Stomach (tissue), 9 donors: ENCODE results near the gene DOK6. TPM values are rescaled to one million over a fixed set of nuclear protein-coding genes. Genes with fewer than 3 reads are reported as not detected.

Source experiments
- DNase-seq, 2 donors: peaks; one replicate each; pipeline versions ENCODE4 v3.0.0 to v3.0.0-alpha.2; 2013 to 2019
- H3K27ac ChIP-seq, 5 donors: fragments of 200-600 bp in 4 of 5; sonication (generic) in 4 of 5; one replicate each; pipeline ENCODE4 v1.5.1; 2013 to 2019; ENCODE audit warnings: mild to moderate bottlenecking in 1 of 5, moderate library complexity in 1 of 5
- H3K27me3 ChIP-seq, 3 donors: fragments of 200-600 bp; sonication (generic); one replicate each; pipeline ENCODE4 v1.5.1; 2017 to 2019; ENCODE audit warnings: mixed run types in 1 of 3
- H3K36me3 ChIP-seq, 4 donors: fragments of 200-600 bp; sonication (generic); 1 replicate in 3 of 4; 2 replicates in 1 of 4; pipeline ENCODE4 v1.5.1; 2016 to 2019
- H3K4me1 ChIP-seq, 4 donors: fragments of 200-600 bp; sonication (generic); one replicate each; pipeline ENCODE4 v1.5.1; 2016 to 2019
- H3K4me3 ChIP-seq, 4 donors: fragments of 200-600 bp; sonication (generic) in 3 of 4; one replicate each; pipeline ENCODE4 v1.5.1; 2016 to 2019; ENCODE audit warnings: mild to moderate bottlenecking in 1 of 4
- H3K9me3 ChIP-seq, 4 donors: fragments of 200-600 bp; sonication (generic); one replicate each; pipeline ENCODE4 v1.5.1; 2016 to 2019
- EP300 ChIP-seq: sonication (generic); formaldehyde crosslinking; IDR thresholded peaks from one replicate; pipeline ENCODE4 v1.6.1; 2017; ENCODE audit warnings: antibody characterized with exemption
- POLR2A ChIP-seq, 4 donors: fragments of 450-650 bp; IDR thresholded peaks; one replicate each; pipeline ENCODE4 v1.6.1; 2016; ENCODE audit warnings: antibody characterized with exemption in 4 of 4, control low read depth in 2 of 4, mild to moderate bottlenecking in 1 of 4, moderate library complexity in 1 of 4
- POLR2AphosphoS5 ChIP-seq, 3 donors: sonication (generic); formaldehyde crosslinking; IDR thresholded peaks; one replicate each; pipeline ENCODE4 v1.6.1; 2016; ENCODE audit warnings: antibody characterized with exemption in 3 of 3
- WGBS, 5 donors: extraction: QIAGEN DNeasy Blood & Tissue Kit in 3 of 5; methylation state at CpG; one replicate each; pipeline versions ENCODE4 v1.1.5 to v1.1.7; 2013 to 2018; 5-methylcytosine and 5-hydroxymethylcytosine counted together
- intact Hi-C: fragments of 100-400 bp; cut with DNase I; formaldehyde crosslinking; loops from one replicate; pipeline ENCODE4 v1.15.1; 2023; ENCODE audit warnings: low total_unique reads
- polyA plus RNA-seq, 3 donors: library from polyadenylated mRNA; stranded (reverse); fragments of 200-250 nt; gene quantifications; one replicate each; pipeline ENCODE4 v1.2.3, GENCODE V29; 2013
- total RNA-seq, 5 donors: library from RNA; depleted of rRNA; stranded (reverse); fragments of >200 nt; gene quantifications; one replicate each; pipeline versions ENCODE4 v1.1.0 to v1.2.3, GENCODE V29; 2014 to 2016
- TF ChIP-seq, protein P1 (sequence below), 7 experiments: fragments of 450-650 bp in 4 of 7; fragments of 200-600 bp in 3 of 7; sonication (generic) in 3 of 7; IDR thresholded peaks; one replicate each; pipeline ENCODE4 v1.5.1; 2016 to 2019; ENCODE audit warnings: antibody characterized with exemption in 7 of 7, control low read depth in 2 of 7, mild to moderate bottlenecking in 1 of 7
- donor health status: healthy with polysubstance abuse.
- donor health status: Bipolar disorder and iron deficiency.
- donor health status: healthy.

Gene DOK6
- total and polyA plus RNA-seq, 8 donors: 0.18 to 10.1 (median 1.7) TPM; not detected in 1

DNA sequence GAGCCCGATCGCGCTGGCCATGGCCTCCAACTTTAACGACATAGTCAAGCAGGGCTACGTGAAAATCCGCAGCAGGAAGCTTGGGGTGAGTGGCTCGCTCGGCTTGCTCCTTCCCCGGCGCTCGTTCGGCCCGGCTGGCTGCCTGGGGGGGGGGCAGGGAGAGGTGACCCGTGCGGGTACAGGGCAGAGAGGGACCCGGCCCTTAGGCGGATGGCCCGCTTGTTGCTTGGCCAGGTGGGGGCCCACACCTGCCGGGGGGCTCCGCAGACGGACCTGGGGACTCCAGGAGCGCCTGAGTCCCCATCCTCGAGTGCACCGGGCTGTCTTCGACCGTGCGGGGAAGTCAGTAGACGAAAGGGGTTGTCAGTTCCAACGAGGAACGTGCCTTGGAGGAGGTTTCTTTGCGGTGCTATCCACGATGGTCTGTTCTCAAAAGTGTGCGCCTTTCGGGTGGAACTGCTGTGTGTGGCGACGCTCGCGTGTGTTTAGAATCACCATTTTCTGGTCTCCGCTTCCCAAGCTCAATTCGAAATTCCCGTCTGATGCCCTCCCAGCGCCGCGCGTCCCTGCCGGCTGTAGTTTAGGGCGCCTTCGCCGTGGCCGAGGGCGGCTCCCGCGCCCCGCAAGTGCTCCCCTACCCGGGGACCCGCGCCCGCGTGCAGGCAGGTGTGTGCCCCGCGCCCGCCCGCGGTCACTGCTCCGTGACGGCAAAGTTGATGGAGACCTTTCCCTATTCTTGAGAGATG lies 711 bp downstream of the DOK6 start:
- no peaks in the 10 kb centered on the region for H3K36me3 ChIP-seq
- H3K4me3 ChIP-seq: peak overlapping the region; percentile 56 to 59 (median 58)
- DNase-seq: peak in 1 of 2 donors; percentile 65
- H3K27ac ChIP-seq: peak overlapping the region in 4 of 5 donors; percentile 27 to 80 (median 60)
- peaks cover 0 to 44% (median 26%) of the 10 kb centered on the region in 3 donors for H3K27me3 ChIP-seq
- intact Hi-C loops: no loop called here
- TF ChIP-seq POLR2A (IDR thresholded peaks at IDR 0.05) (no peak), POLR2AphosphoS5 (IDR thresholded peaks at IDR 0.05) (no peak), EP300 (no peak)
- TF ChIP-seq, protein P1, sequence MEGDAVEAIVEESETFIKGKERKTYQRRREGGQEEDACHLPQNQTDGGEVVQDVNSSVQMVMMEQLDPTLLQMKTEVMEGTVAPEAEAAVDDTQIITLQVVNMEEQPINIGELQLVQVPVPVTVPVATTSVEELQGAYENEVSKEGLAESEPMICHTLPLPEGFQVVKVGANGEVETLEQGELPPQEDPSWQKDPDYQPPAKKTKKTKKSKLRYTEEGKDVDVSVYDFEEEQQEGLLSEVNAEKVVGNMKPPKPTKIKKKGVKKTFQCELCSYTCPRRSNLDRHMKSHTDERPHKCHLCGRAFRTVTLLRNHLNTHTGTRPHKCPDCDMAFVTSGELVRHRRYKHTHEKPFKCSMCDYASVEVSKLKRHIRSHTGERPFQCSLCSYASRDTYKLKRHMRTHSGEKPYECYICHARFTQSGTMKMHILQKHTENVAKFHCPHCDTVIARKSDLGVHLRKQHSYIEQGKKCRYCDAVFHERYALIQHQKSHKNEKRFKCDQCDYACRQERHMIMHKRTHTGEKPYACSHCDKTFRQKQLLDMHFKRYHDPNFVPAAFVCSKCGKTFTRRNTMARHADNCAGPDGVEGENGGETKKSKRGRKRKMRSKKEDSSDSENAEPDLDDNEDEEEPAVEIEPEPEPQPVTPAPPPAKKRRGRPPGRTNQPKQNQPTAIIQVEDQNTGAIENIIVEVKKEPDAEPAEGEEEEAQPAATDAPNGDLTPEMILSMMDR (IDR thresholded peaks at IDR 0.05): no peak
- peaks cover 0 to 4% (median 0%) of the 10 kb centered on the region in 4 donors for H3K9me3 ChIP-seq
- peaks cover 0 to 23% (median 14%) of the 10 kb centered on the region in 4 donors for H3K4me1 ChIP-seq
- 1 to 3% (median 2%) methylated on average over 24 to 66 of the region's 66 CpGs for WGBS, 5 donors

DNA sequence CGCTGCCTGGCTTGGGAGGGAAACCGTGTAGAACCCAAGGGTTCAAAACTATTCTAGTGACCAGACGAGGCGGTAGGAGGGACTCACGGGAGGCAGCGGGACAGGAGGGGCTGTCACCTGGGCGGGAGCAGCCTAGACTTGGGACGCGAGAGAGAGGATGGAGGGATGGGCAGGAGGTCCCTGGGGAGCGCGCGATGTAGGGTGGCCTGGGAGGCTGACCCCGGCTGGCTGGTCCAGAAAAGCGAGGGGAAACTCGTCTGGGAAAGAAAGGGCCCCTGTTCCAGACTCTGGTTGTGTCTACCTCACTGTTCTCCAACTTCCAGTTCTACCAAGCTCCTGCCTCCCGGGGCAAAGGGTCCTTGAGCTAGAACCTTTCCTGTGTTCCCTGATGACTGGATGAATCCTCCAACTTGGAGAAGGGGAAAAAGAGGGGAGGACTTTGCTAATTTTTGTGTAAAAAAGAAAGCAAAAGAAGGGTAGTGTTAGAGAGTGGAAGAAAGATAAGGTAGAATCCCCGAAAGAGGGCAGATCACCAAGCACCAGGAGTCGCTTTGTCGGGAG lies 1.4 kb downstream of the DOK6 start:
- 7 to 18% (median 9%) methylated on average over 19 of the region's 19 CpGs for WGBS, 5 donors
- Histone ChIP-seq H3K36me3 (no peaks in the 10 kb centered on the region), H3K27ac (peak overlapping the region in 1 of 5 donors; percentile 80), H3K9me3 (peaks cover 0 to 2% (median 0%) of the 10 kb centered on the region in 4 donors), H3K4me3 (peak overlapping the region; percentile 56 to 59 (median 58)), H3K27me3 (peaks cover 0 to 44% (median 26%) of the 10 kb centered on the region in 3 donors), H3K4me1 (peaks cover 0 to 23% (median 14%) of the 10 kb centered on the region in 4 donors)
- TF ChIP-seq, protein P1 (IDR thresholded peaks at IDR 0.05): no peak
- TF ChIP-seq POLR2A (IDR thresholded peaks at IDR 0.05): no peak
- intact Hi-C loops: no loop called here
- DNase-seq: peak in 1 of 2 donors; percentile 26

GRCh38 chr18:69402533-69402989 lies 1.9 kb downstream of the DOK6 start:
- Histone ChIP-seq H3K27me3 (peaks cover 0 to 44% (median 26%) of the 10 kb centered on the region in 3 donors), H3K36me3 (no peaks in the 10 kb centered on the region), H3K4me3 (peak overlapping the region; percentile 56 to 59 (median 58)), H3K9me3 (no peaks in the 10 kb centered on the region), H3K4me1 (peaks cover 0 to 23% (median 14%) of the 10 kb centered on the region in 4 donors), H3K27ac (no peak overlapping the region)
- TF ChIP-seq EP300: no peak
- no peak for TF ChIP-seq POLR2A (IDR thresholded peaks at IDR 0.05)
- no peak for TF ChIP-seq POLR2AphosphoS5 (IDR thresholded peaks at IDR 0.05)
- TF ChIP-seq, protein P1 (IDR thresholded peaks at IDR 0.05): no peak
- 8 to 28% (median 17%) methylated on average over 20 of the region's 20 CpGs for WGBS, 5 donors
- peak in 1 of 2 donors; percentile 42 for DNase-seq
- intact Hi-C loops: no loop called here

DNA sequence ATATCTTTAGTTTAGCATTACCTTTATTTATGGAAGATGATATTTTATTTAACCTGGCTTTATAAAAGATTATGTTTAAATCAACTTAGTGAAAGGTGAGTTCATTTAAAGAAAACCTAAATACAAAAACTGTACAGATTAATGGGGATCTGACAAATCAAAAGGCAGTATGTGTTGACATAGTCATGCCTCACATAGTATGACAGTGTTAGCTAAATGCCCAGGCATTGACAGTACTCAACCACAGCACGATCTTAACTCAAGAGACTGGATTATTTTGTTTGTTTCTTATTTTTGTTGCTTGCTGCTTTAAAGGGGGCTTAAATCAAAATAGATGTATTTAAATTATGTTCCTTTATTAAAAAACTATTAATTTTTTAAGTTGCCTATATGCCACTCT lies 7.8 kb downstream of the DOK6 start:
- intact Hi-C loops: no loop called here
- Histone ChIP-seq H3K27me3 (peaks cover 0 to 2% (median 0%) of the 10 kb centered on the region in 3 donors), H3K9me3 (no peaks in the 10 kb centered on the region), H3K36me3 (no peaks in the 10 kb centered on the region), H3K4me3 (no peak overlapping the region), H3K4me1 (no peaks in the 10 kb centered on the region), H3K27ac (no peak overlapping the region)
- no peak for DNase-seq
- TF ChIP-seq, protein P1 (IDR thresholded peaks at IDR 0.05): no peak
- TF ChIP-seq EP300 (no peak), POLR2AphosphoS5 (IDR thresholded peaks at IDR 0.05) (no peak), POLR2A (IDR thresholded peaks at IDR 0.05) (no peak)
- 64 to 81% (median 69%) methylated on average over 1 of the region's 1 CpG for WGBS, 5 donors
